DND-41 (cell line): ENCODE data around the gene ERAL1.
"Not testable (repeated sequence)": the region's sequence is repeated elsewhere in the genome, so short reads cannot be mapped to it uniquely, and the experiment has no call there.

ENCODE experiments used
- EZH2 ChIP-seq: IDR thresholded peaks from 3 replicates; pipeline ENCODE4 v1.6.1; 2012; ENCODE audit warnings: borderline replicate concordance, low read depth, mild to moderate bottlenecking, moderate library complexity, low read length, inconsistent platforms; ENCODE audit not compliant: severe bottlenecking
- TF ChIP-seq, protein P1 (sequence below): IDR thresholded peaks from 2 replicates; pipeline ENCODE4 v1.5.1; 2012; ENCODE audit warnings: borderline replicate concordance, low read length, moderate library complexity, mild to moderate bottlenecking; ENCODE audit not compliant: poor library complexity, severe bottlenecking; ENCODE audit errors: extremely low read depth

DNA sequence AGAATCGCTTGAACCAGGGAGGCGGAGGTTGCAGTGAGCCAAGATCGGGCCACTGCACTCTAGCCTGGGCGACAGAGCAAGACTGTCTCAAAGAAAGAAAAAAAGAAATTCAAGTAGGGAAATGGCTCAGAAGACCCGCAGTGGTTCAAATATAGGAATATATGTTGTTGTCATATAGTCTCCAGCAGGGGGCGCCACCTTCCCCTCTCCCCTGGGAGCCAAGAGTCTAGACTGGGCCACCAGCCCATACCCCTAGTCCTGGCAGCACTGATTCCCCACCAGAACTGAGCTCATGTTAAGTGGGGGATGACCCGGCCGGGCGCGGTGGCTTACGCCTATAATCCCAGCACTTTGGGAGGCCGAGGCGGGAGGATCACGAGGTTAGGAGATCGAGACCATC lies 6.1 kb upstream of the ERAL1 start:
- TF ChIP-seq, protein P1, sequence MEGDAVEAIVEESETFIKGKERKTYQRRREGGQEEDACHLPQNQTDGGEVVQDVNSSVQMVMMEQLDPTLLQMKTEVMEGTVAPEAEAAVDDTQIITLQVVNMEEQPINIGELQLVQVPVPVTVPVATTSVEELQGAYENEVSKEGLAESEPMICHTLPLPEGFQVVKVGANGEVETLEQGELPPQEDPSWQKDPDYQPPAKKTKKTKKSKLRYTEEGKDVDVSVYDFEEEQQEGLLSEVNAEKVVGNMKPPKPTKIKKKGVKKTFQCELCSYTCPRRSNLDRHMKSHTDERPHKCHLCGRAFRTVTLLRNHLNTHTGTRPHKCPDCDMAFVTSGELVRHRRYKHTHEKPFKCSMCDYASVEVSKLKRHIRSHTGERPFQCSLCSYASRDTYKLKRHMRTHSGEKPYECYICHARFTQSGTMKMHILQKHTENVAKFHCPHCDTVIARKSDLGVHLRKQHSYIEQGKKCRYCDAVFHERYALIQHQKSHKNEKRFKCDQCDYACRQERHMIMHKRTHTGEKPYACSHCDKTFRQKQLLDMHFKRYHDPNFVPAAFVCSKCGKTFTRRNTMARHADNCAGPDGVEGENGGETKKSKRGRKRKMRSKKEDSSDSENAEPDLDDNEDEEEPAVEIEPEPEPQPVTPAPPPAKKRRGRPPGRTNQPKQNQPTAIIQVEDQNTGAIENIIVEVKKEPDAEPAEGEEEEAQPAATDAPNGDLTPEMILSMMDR, result peak; percentile 63
- not testable (repeated sequence) for TF ChIP-seq EZH2
